Activated CD4-positive, alpha-beta T cell treated with anti-CD3 and anti-CD28 coated beads, Interleukin-2, amount 10 ng/mL, durations not matched to agents 7 days and 5 days (primary cell): Measurements from ENCODE around the gene ASIC5. TPM values are rescaled to one million over a fixed set of nuclear protein-coding genes. Genes with fewer than 3 reads are reported as not detected.
"Not testable (repeated sequence)": the region's sequence is repeated elsewhere in the genome, so short reads cannot be mapped to it uniquely, and the experiment has no call there.

Experiments used
- CTCF ChIA-PET: fragments of 350-600 bp; sonication (Branson Sonifier 250); formaldehyde crosslinking; loops from one replicate; lab custom pipeline; 2021; ENCODE audit warnings: antibody characterized with exemption; lab: Charles Lee
- POLR2A ChIA-PET: fragments of 350-600 bp; sonication (Branson Sonifier 250); formaldehyde crosslinking; loops from one replicate; lab custom pipeline; 2021; ENCODE audit warnings: antibody characterized with exemption; lab: Charles Lee
- DNase-seq: peaks from one replicate; pipeline ENCODE4 v3.0.0-alpha.2; 2020
- H3K27ac Mint-ChIP-seq: one replicate; pipeline ENCODE4 v1.8.0; 2021; ENCODE audit warnings: mild to moderate bottlenecking, moderate library complexity, mixed read lengths
- H3K27me3 Mint-ChIP-seq: one replicate; pipeline ENCODE4 v1.8.0; 2021; ENCODE audit warnings: mixed read lengths
- H3K36me3 Mint-ChIP-seq: one replicate; pipeline ENCODE4 v1.8.0; 2021; ENCODE audit warnings: low read depth, mixed read lengths
- H3K4me1 Mint-ChIP-seq: one replicate; pipeline ENCODE4 v1.8.0; 2021; ENCODE audit warnings: mixed read lengths
- H3K4me3 Mint-ChIP-seq: one replicate; pipeline ENCODE4 v1.8.0; 2021; ENCODE audit warnings: mild to moderate bottlenecking, moderate library complexity, mixed read lengths
- H3K9me3 Mint-ChIP-seq: one replicate; pipeline ENCODE4 v1.8.0; 2021; ENCODE audit warnings: mixed read lengths
- total RNA-seq, 2 experiments: library from RNA; stranded (reverse); gene quantifications; one replicate each; pipeline ENCODE4 v1.2.3, GENCODE V29; 2021

ASIC5 gene
- total RNA-seq, 2 experiments from 2014 or later, result not detected

GRCh38 chr4:155898371-155898770 is 32.3 kb upstream of the ASIC5 start:
- H3K9me3 Mint-ChIP-seq, H3K27ac Mint-ChIP-seq, H3K36me3 Mint-ChIP-seq, DNase-seq, POLR2A ChIA-PET, CTCF ChIA-PET, H3K4me1 Mint-ChIP-seq, H3K4me3 Mint-ChIP-seq, H3K27me3 Mint-ChIP-seq: not testable (repeated sequence)

- H3K27ac Mint-ChIP-seq, result no peak overlapping the region
- no peaks in the 10 kb centered on the region for H3K4me1 Mint-ChIP-seq
- H3K9me3 Mint-ChIP-seq, result peaks cover 2% of the 10 kb centered on the region
- H3K4me3 Mint-ChIP-seq, result no peak overlapping the region
- ChIA-PET POLR2A (no interaction called here), CTCF (no interaction called here)
- H3K27me3 Mint-ChIP-seq, result no peaks in the 10 kb centered on the region
- H3K36me3 Mint-ChIP-seq, result no peaks in the 10 kb centered on the region
- DNase-seq, result no peak
Observed at GRCh38 chr4:155891058-155891457, 25.0 kb upstream of the ASIC5 start.

GRCh38 chr4:155889946-155890345 is 23.9 kb upstream of the ASIC5 start:
- peaks cover 2% of the 10 kb centered on the region for H3K9me3 Mint-ChIP-seq
- H3K27ac Mint-ChIP-seq, result no peak overlapping the region
- H3K4me3 Mint-ChIP-seq, result no peak overlapping the region
- H3K36me3 Mint-ChIP-seq, result no peaks in the 10 kb centered on the region
- no peak for DNase-seq
- ChIA-PET CTCF (interaction anchor here (0.5 kb wide), 1 partner anchor 457 kb away, joined by 3 read pairs; no protein-coding TSS in a partner anchor), POLR2A (no interaction called here)
- H3K4me1 Mint-ChIP-seq, result no peaks in the 10 kb centered on the region
- no peaks in the 10 kb centered on the region for H3K27me3 Mint-ChIP-seq

- Mint-ChIP-seq H3K27ac (no peak overlapping the region), H3K27me3 (no peaks in the 10 kb centered on the region), H3K4me1 (no peaks in the 10 kb centered on the region), H3K4me3 (no peak overlapping the region), H3K36me3 (no peaks in the 10 kb centered on the region), H3K9me3 (peaks cover 2% of the 10 kb centered on the region)
- POLR2A ChIA-PET, result no interaction called here
- DNase-seq, result no peak
- CTCF ChIA-PET, result no interaction called here
Observed at GRCh38 chr4:155889031-155889793, 23.1 kb upstream of the ASIC5 start.

GRCh38 chr4:155887847-155888570 is 21.9 kb upstream of the ASIC5 start:
- ChIA-PET POLR2A (no interaction called here), CTCF (no interaction called here)
- Mint-ChIP-seq H3K27ac (no peak overlapping the region), H3K4me3 (no peak overlapping the region), H3K4me1 (no peaks in the 10 kb centered on the region), H3K9me3 (peaks cover 2% of the 10 kb centered on the region), H3K36me3 (no peaks in the 10 kb centered on the region), H3K27me3 (no peaks in the 10 kb centered on the region)
- no peak for DNase-seq

DNA sequence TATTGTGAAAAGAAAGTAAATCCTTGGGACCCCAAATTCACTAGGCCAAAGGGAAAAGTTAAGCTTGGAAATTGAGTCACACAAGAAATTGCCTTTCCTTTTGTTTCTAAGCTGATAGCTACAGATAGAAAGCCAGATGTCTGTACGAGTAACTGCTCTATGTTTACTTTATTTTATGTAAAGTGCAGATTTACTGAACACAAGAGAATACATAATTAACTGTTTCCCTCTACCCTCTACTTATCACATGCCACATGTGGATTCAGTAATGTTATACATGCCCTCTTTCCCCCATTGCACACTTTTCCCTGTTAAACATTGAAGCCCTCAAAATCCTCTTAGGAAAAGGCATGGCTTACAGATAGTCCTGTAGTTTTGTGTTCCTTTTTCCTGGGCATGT is 21.0 kb upstream of the ASIC5 start:
- Mint-ChIP-seq H3K4me1 (no peaks in the 10 kb centered on the region), H3K4me3 (no peak overlapping the region), H3K27ac (no peak overlapping the region), H3K36me3 (no peaks in the 10 kb centered on the region), H3K27me3 (no peaks in the 10 kb centered on the region), H3K9me3 (peaks cover 2% of the 10 kb centered on the region)
- no peak for DNase-seq
- CTCF ChIA-PET, result interaction anchor here (0.7 kb wide), 1 partner anchor 13 kb away, joined by 3 read pairs; no protein-coding TSS in a partner anchor
- POLR2A ChIA-PET, result no interaction called here

GRCh38 chr4:155885666-155886065 is 19.6 kb upstream of the ASIC5 start:
- ChIA-PET POLR2A (no interaction called here), CTCF (no interaction called here)
- Mint-ChIP-seq H3K27ac (no peak overlapping the region), H3K4me3 (no peak overlapping the region), H3K9me3 (no peaks in the 10 kb centered on the region), H3K36me3 (no peaks in the 10 kb centered on the region), H3K4me1 (no peaks in the 10 kb centered on the region), H3K27me3 (no peaks in the 10 kb centered on the region)
- DNase-seq, result no peak

- peaks cover 3% of the 10 kb centered on the region for H3K9me3 Mint-ChIP-seq
- H3K27ac Mint-ChIP-seq, result no peak overlapping the region
- CTCF ChIA-PET, result no interaction called here
- no peak for DNase-seq
- POLR2A ChIA-PET, result no interaction called here
- no peaks in the 10 kb centered on the region for H3K27me3 Mint-ChIP-seq
- H3K4me3 Mint-ChIP-seq, result no peak overlapping the region
- H3K36me3 Mint-ChIP-seq, result no peaks in the 10 kb centered on the region
- H3K4me1 Mint-ChIP-seq, result no peaks in the 10 kb centered on the region
Observed at GRCh38 chr4:155883895-155884294, 17.8 kb upstream of the ASIC5 start.

- Mint-ChIP-seq H3K4me1 (no peaks in the 10 kb centered on the region), H3K4me3 (no peak overlapping the region), H3K36me3 (no peaks in the 10 kb centered on the region), H3K9me3 (peaks cover 3% of the 10 kb centered on the region), H3K27me3 (no peaks in the 10 kb centered on the region), H3K27ac (no peak overlapping the region)
- POLR2A ChIA-PET, result no interaction called here
- CTCF ChIA-PET, result no interaction called here
- DNase-seq, result no peak
Observed at GRCh38 chr4:155881555-155881954, 15.5 kb upstream of the ASIC5 start.

- H3K9me3 Mint-ChIP-seq, result peaks cover 3% of the 10 kb centered on the region
Observed at GRCh38 chr4:155879767-155880166, 13.7 kb upstream of the ASIC5 start.

DNA sequence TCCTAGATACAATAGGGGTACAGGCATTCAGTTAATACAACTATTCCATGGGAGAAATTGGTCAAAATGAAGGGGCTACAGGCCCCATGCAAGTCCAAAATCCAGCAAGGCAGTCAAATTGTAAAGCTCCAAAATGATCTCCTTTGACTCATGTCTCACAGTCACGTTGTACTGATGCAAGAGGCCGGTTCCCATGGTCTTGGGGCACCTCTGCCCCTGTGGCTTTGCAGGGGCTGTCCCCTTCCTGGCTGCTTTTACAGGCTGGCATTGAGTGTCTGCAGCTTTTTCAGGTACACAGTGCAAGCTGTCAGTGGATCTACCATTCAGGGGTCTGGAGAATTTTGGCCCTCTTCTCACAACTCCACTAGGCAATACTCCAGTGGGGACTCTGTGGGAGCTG is 12.5 kb upstream of the ASIC5 start:
- ChIA-PET CTCF (no interaction called here), POLR2A (no interaction called here)
- H3K36me3 Mint-ChIP-seq, result no peaks in the 10 kb centered on the region
- H3K9me3 Mint-ChIP-seq, result peaks cover 3% of the 10 kb centered on the region
- no peak overlapping the region for H3K4me3 Mint-ChIP-seq
- no peaks in the 10 kb centered on the region for H3K27me3 Mint-ChIP-seq
- no peak for DNase-seq
- H3K4me1 Mint-ChIP-seq, result no peaks in the 10 kb centered on the region
- H3K27ac Mint-ChIP-seq, result no peak overlapping the region

More at GRCh38 chr4:155879767-155880166, 13.7 kb upstream of the ASIC5 start:
- H3K27me3 Mint-ChIP-seq, result no peaks in the 10 kb centered on the region
- H3K27ac Mint-ChIP-seq, result no peak overlapping the region
- no peaks in the 10 kb centered on the region for H3K36me3 Mint-ChIP-seq
- ChIA-PET POLR2A (no interaction called here), CTCF (no interaction called here)
- no peak for DNase-seq
- no peaks in the 10 kb centered on the region for H3K4me1 Mint-ChIP-seq
- no peak overlapping the region for H3K4me3 Mint-ChIP-seq

- no peak for DNase-seq
- Mint-ChIP-seq H3K9me3 (peaks cover 3% of the 10 kb centered on the region), H3K4me3 (no peak overlapping the region), H3K36me3 (no peaks in the 10 kb centered on the region), H3K27me3 (no peaks in the 10 kb centered on the region), H3K4me1 (no peaks in the 10 kb centered on the region), H3K27ac (no peak overlapping the region)
- ChIA-PET CTCF (no interaction called here), POLR2A (no interaction called here)
Observed at GRCh38 chr4:155877971-155878370, 11.9 kb upstream of the ASIC5 start.

DNA sequence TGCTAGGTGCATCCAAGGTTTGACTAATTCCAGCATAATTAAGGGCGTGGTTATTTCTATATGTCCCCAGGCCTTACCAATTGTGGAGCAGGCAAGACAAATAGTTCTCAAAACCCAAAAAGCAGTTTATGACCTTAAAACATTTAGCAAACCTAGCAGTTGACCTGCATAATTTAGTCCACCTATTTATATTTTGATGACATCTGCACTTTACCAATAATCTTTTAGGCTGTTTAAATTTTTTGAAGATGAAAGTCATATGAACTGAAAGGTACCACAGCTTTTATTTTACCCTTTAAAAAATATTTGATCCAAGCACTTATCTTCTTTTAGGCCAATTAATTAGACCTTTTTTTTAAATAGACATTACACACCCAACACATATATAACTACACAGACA is 9.8 kb upstream of the ASIC5 start:
- peaks cover 3% of the 10 kb centered on the region for H3K9me3 Mint-ChIP-seq
- no peaks in the 10 kb centered on the region for H3K36me3 Mint-ChIP-seq
- DNase-seq, result no peak
- no peaks in the 10 kb centered on the region for H3K27me3 Mint-ChIP-seq
- no peaks in the 10 kb centered on the region for H3K4me1 Mint-ChIP-seq
- H3K4me3 Mint-ChIP-seq, result no peak overlapping the region
- ChIA-PET POLR2A (no interaction called here), CTCF (no interaction called here)
- H3K27ac Mint-ChIP-seq, result no peak overlapping the region
